ENCODE measurements around the gene MLLT3. TPM values are rescaled to one million over a fixed set of nuclear protein-coding genes. Genes with fewer than 3 reads are reported as not detected.

MLLT3 gene
- total RNA-seq, 1 donor from 2014 or later = 53.7 TPM

DNA sequence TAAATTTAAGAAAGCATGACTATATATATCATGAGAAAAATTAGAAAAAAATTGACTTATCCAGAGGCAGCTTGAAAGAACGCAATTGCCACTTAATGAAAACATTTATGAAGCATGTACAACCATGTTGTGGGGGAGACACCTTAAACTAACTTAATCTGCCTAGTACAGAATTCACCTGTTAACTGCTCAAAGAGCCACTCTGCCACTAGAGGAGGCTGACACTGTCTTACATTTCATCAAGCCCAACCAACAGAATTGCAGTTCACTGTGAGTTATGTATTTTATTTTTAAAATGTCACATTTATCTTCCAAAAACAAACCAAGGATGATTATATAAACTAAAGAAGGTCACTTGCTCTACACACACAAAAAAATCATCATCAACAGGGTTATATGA, 252.9 kb downstream of the MLLT3 start:
- TF ChIP-seq, protein P1, sequence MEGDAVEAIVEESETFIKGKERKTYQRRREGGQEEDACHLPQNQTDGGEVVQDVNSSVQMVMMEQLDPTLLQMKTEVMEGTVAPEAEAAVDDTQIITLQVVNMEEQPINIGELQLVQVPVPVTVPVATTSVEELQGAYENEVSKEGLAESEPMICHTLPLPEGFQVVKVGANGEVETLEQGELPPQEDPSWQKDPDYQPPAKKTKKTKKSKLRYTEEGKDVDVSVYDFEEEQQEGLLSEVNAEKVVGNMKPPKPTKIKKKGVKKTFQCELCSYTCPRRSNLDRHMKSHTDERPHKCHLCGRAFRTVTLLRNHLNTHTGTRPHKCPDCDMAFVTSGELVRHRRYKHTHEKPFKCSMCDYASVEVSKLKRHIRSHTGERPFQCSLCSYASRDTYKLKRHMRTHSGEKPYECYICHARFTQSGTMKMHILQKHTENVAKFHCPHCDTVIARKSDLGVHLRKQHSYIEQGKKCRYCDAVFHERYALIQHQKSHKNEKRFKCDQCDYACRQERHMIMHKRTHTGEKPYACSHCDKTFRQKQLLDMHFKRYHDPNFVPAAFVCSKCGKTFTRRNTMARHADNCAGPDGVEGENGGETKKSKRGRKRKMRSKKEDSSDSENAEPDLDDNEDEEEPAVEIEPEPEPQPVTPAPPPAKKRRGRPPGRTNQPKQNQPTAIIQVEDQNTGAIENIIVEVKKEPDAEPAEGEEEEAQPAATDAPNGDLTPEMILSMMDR (conservative IDR thresholded peaks at IDR 0.05) = no peak
- Mint-ChIP-seq H3K9me3 (peaks cover 6% of the 10 kb centered on the region), H3K27ac (ENCODE audit: unreplicated experiment) (no peak overlapping the region), H3K27me3 (ENCODE audit: low read depth) (no peaks in the 10 kb centered on the region), H3K4me3 (no peak overlapping the region), H3K4me1 (no peaks in the 10 kb centered on the region), H3K36me3 (ENCODE audit: low read depth) (peaks cover 6% of the 10 kb centered on the region)
- DNase-seq (ENCODE audit: low read depth, low spot score) = no peak

DNA sequence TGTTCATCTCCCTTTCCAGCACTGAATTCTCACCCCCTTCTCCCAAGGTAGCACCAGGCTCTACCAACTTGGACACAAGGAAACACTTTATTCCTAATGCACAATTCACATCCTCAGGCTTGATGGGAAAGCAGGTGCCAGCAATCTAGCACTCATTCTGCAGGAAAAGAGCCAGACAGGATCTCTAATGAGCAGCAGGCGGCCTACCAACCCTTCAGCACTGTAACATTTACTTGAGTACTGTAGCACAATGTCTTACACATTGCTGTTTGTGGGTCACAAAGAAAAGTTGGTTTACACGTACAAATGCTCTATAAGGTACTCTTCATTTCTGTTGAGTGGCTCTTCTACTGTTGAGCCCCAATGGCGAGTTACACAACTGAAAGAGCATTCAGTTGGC, 254.4 kb downstream of the MLLT3 start:
- no peak overlapping the region for H3K4me3 Mint-ChIP-seq
- peaks cover 7% of the 10 kb centered on the region for H3K4me1 Mint-ChIP-seq
- H3K36me3 Mint-ChIP-seq (ENCODE audit: low read depth) = peaks cover 6% of the 10 kb centered on the region
- TF ChIP-seq, protein P1 (conservative IDR thresholded peaks at IDR 0.05) = no peak
- peaks cover 6% of the 10 kb centered on the region for H3K9me3 Mint-ChIP-seq
- no peaks in the 10 kb centered on the region for H3K27me3 Mint-ChIP-seq (ENCODE audit: low read depth)
- H3K27ac Mint-ChIP-seq (ENCODE audit: unreplicated experiment) = no peak overlapping the region
- no peak for DNase-seq (ENCODE audit: low read depth, low spot score)

- Mint-ChIP-seq H3K4me1 (peaks cover 7% of the 10 kb centered on the region), H3K9me3 (no peaks in the 10 kb centered on the region)
Observed at GRCh38 chr9:20364959-20365358, 257.3 kb downstream of the MLLT3 start.

GRCh38 chr9:20363233-20363632, 259.1 kb downstream of the MLLT3 start:
- Mint-ChIP-seq H3K27ac (ENCODE audit: unreplicated experiment) (no peak overlapping the region), H3K9me3 (no peaks in the 10 kb centered on the region), H3K36me3 (ENCODE audit: low read depth) (peaks cover 6% of the 10 kb centered on the region), H3K27me3 (ENCODE audit: low read depth) (no peaks in the 10 kb centered on the region), H3K4me1 (peaks cover 11% of the 10 kb centered on the region), H3K4me3 (no peak overlapping the region)
- TF ChIP-seq, protein P1 (conservative IDR thresholded peaks at IDR 0.05) = no peak
- no peak for DNase-seq (ENCODE audit: low read depth, low spot score)

More at GRCh38 chr9:20364959-20365358, 257.3 kb downstream of the MLLT3 start:
- Mint-ChIP-seq H3K27ac (ENCODE audit: unreplicated experiment) (no peak overlapping the region), H3K27me3 (ENCODE audit: low read depth) (no peaks in the 10 kb centered on the region), H3K36me3 (ENCODE audit: low read depth) (peaks cover 6% of the 10 kb centered on the region), H3K4me3 (no peak overlapping the region)
- DNase-seq (ENCODE audit: low read depth, low spot score) = no peak
- TF ChIP-seq, protein P1 (conservative IDR thresholded peaks at IDR 0.05) = no peak

DNA sequence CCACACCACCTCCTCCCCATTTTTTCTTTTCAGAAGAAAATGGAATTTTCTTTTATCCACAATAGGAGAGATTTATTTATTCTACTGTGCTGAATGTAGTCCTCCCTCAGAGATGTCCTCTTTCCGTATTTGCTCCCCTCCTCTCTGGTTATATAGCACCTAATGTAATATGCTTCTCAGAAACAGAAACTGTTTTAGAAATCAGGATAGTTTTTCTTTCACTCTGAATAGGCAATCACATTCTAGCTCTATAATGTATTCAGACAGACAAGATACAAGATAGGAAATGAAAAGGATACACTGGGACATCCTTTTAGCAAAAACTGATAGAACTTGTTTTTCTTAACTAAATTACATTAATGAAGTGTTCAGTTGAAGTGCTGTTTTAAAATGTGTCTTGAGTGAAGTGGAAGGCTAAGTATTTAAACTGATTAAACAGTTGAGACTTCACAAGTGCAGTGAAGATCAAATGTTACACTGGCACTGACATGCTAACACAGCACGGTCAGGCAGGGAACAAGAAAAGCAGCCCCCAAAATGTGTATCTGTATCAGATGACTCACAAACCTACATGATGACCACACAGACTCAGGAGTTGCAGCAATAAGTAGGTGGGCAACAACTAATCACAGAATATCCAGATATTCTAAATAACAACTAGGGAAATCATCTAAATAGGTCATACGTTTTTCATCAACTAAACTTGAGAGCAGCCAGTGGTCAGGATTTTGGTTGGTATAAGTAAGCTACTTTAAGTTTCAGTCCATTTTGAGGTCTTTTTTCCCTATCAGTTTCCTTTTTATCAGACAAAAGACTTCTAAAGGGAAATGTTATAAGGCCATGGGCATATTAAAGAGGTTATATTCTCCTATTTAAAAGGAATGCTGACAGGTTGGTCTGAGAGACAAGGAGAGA, 260.4 kb downstream of the MLLT3 start:
- peaks cover 24% of the 10 kb centered on the region for H3K4me1 Mint-ChIP-seq
- H3K27me3 Mint-ChIP-seq (ENCODE audit: low read depth) = no peaks in the 10 kb centered on the region
- no peak for DNase-seq (ENCODE audit: low read depth, low spot score)
- H3K36me3 Mint-ChIP-seq (ENCODE audit: low read depth) = peaks cover 3% of the 10 kb centered on the region
- no peak overlapping the region for H3K27ac Mint-ChIP-seq (ENCODE audit: unreplicated experiment)
- TF ChIP-seq, protein P1 (conservative IDR thresholded peaks at IDR 0.05) = no peak
- no peak overlapping the region for H3K4me3 Mint-ChIP-seq
- no peaks in the 10 kb centered on the region for H3K9me3 Mint-ChIP-seq

All from neural crest cell (in vitro differentiated cells).